ENCODE data around the gene ANKS1A.

GRCh38 chr6:35124356-35124755, 235.3 kb downstream of the ANKS1A start:
- TF ChIP-seq, protein P1, sequence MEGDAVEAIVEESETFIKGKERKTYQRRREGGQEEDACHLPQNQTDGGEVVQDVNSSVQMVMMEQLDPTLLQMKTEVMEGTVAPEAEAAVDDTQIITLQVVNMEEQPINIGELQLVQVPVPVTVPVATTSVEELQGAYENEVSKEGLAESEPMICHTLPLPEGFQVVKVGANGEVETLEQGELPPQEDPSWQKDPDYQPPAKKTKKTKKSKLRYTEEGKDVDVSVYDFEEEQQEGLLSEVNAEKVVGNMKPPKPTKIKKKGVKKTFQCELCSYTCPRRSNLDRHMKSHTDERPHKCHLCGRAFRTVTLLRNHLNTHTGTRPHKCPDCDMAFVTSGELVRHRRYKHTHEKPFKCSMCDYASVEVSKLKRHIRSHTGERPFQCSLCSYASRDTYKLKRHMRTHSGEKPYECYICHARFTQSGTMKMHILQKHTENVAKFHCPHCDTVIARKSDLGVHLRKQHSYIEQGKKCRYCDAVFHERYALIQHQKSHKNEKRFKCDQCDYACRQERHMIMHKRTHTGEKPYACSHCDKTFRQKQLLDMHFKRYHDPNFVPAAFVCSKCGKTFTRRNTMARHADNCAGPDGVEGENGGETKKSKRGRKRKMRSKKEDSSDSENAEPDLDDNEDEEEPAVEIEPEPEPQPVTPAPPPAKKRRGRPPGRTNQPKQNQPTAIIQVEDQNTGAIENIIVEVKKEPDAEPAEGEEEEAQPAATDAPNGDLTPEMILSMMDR (conservative IDR thresholded peaks at IDR 0.05; ENCODE audit: low read depth, low read length): no peak
- TF ChIP-seq EZH2 (IDR thresholded peaks at IDR 0.05; ENCODE audit: borderline replicate concordance, low read depth, low read length, poor library complexity, severe bottlenecking): no peak
